GM23338 (cell line): Measurements from ENCODE around the gene JAKMIP1. TPM values are rescaled to one million over a fixed set of nuclear protein-coding genes. Genes with fewer than 3 reads are reported as not detected.

ENCODE experiments used
- ATAC-seq: fragments of 200-7000 bp; cut with Tn5 transposase; 3 replicates; pipeline ENCODE4 v1.9.1; 2020
- DNase-seq: peaks from one replicate; pipeline ENCODE4 v3.0.0-alpha.2; 2015; ENCODE audit warnings: low spot score
- H2AFZ ChIP-seq: fragments of 200-600 bp; sonication (generic); 2 replicates; pipeline ENCODE4 v1.8.0; 2016; ENCODE audit warnings: antibody characterized with exemption, mild to moderate bottlenecking, moderate library complexity
- H3F3A ChIP-seq: fragments of 200-600 bp; sonication (generic); replicated peaks from 2 replicates; pipeline ENCODE4 v1.8.0; 2017; ENCODE audit warnings: antibody characterized with exemption, mixed run types, low read depth
- H3K27ac ChIP-seq: fragments of 200-600 bp; sonication (generic); 2 replicates; pipeline ENCODE4 v1.6.1; 2016; ENCODE audit warnings: low read depth
- H3K27me3 ChIP-seq: fragments of 200-600 bp; sonication (generic); 2 replicates; pipeline ENCODE4 v1.8.0; 2016; ENCODE audit warnings: mild to moderate bottlenecking, mixed run types, moderate library complexity; ENCODE audit not compliant: insufficient read depth
- H3K36me3 ChIP-seq: fragments of 200-600 bp; sonication (generic); 2 replicates; pipeline ENCODE4 v1.8.0; 2016; ENCODE audit warnings: mild to moderate bottlenecking; ENCODE audit not compliant: insufficient read depth
- H3K4me1 ChIP-seq: fragments of 200-600 bp; sonication (generic); 2 replicates; pipeline ENCODE4 v1.8.0; 2016; ENCODE audit warnings: mild to moderate bottlenecking, moderate library complexity; ENCODE audit not compliant: insufficient read depth
- H3K4me2 ChIP-seq: fragments of 200-600 bp; sonication (generic); 2 replicates; pipeline ENCODE4 v1.7.1; 2017; ENCODE audit warnings: mixed run types
- H3K4me3 ChIP-seq: fragments of 200-600 bp; sonication (generic); 2 replicates; pipeline ENCODE4 v1.6.1; 2016; ENCODE audit warnings: mixed run types
- H3K79me2 ChIP-seq: fragments of 200-600 bp; sonication (generic); replicated peaks from 2 replicates; pipeline ENCODE4 v1.8.0; 2017; ENCODE audit warnings: mild to moderate bottlenecking; ENCODE audit not compliant: insufficient read depth
- H3K9me2 ChIP-seq: fragments of 200-600 bp; sonication (generic); 2 replicates; pipeline ENCODE4 v1.8.0; 2017; ENCODE audit not compliant: insufficient read depth
- H4K20me1 ChIP-seq: fragments of 200-600 bp; sonication (generic); replicated peaks from 2 replicates; pipeline ENCODE4 v1.8.0; 2017; ENCODE audit warnings: mild to moderate bottlenecking; ENCODE audit not compliant: insufficient read depth
- H3K27ac Mint-ChIP-seq: 2 replicates; pipeline ENCODE4 v1.8.0; 2020; ENCODE audit warnings: inconsistent platforms, mild to moderate bottlenecking, moderate library complexity, mixed read lengths
- H3K27me3 Mint-ChIP-seq: 3 replicates; pipeline ENCODE4 v1.8.0; 2022; ENCODE audit warnings: low read depth, mild to moderate bottlenecking, moderate library complexity, mixed read lengths, inconsistent platforms; ENCODE audit not compliant: insufficient read depth, poor library complexity
- H3K36me3 Mint-ChIP-seq: 3 replicates; pipeline ENCODE4 v1.8.0; 2021; ENCODE audit warnings: low read depth, mild to moderate bottlenecking, inconsistent platforms, moderate library complexity, mixed read lengths
- H3K4me1 Mint-ChIP-seq: 3 replicates; pipeline ENCODE4 v1.8.0; 2020; ENCODE audit warnings: mild to moderate bottlenecking, inconsistent platforms, mixed read lengths
- H3K4me3 Mint-ChIP-seq: 3 replicates; pipeline ENCODE4 v1.8.0; 2021; ENCODE audit warnings: moderate library complexity, mild to moderate bottlenecking, inconsistent platforms, mixed read lengths
- H3K9me3 Mint-ChIP-seq: 3 replicates; pipeline ENCODE4 v1.8.0; 2020; ENCODE audit warnings: moderate library complexity, mild to moderate bottlenecking, inconsistent platforms, mixed read lengths
- EZH2 ChIP-seq: fragments of 200-600 bp; sonication (generic); IDR thresholded peaks from one replicate; pipeline ENCODE4 v1.8.0; 2017; ENCODE audit warnings: antibody characterized with exemption, mild to moderate bottlenecking, low read depth; ENCODE audit not compliant: unreplicated experiment
- EZH2phosphoT487 ChIP-seq: fragments of 200-600 bp; sonication (generic); IDR thresholded peaks from one replicate; pipeline ENCODE4 v1.8.1; 2018; ENCODE audit warnings: antibody characterized with exemption; ENCODE audit not compliant: unreplicated experiment
- NANOG ChIP-seq: IDR thresholded peaks from 2 replicates; pipeline ENCODE4 v1.6.1; 2016; ENCODE audit warnings: antibody characterized with exemption, borderline replicate concordance
- POLR2AphosphoS5 ChIP-seq: IDR thresholded peaks from 2 replicates; pipeline ENCODE4 v1.6.1; 2016; ENCODE audit warnings: antibody characterized with exemption, low read depth
- STAT1 ChIP-seq: IDR thresholded peaks from one replicate; pipeline ENCODE4 v1.6.1; 2016; ENCODE audit warnings: antibody characterized with exemption; ENCODE audit not compliant: unreplicated experiment
- ZNF114 ChIP-seq: fragments of 250-450 bp; sonication (Bioruptor Pico); IDR thresholded peaks from 2 replicates; pipeline ENCODE4 v1.5.0; 2020; ENCODE audit warnings: mild to moderate bottlenecking, moderate library complexity
- ZNF331 ChIP-seq: fragments of 250-450 bp; sonication (Bioruptor Pico); IDR thresholded peaks from 2 replicates; pipeline ENCODE4 v1.5.0; 2020; ENCODE audit warnings: low read depth, mild to moderate bottlenecking, moderate library complexity
- polyA plus RNA-seq: library from polyadenylated mRNA; unstranded; fragments of >200 nt; fragmentation: Nextera tagmentation; extraction: Ambion mirVana; gene quantifications from 2 replicates; pipeline ENCODE4 v1.2.1, GENCODE V29; 2016
- total RNA-seq: library from RNA; depleted of rRNA; stranded (reverse); fragments of >200 nt; shearing (Covaris generic); gene quantifications from 2 replicates; pipeline ENCODE4 v1.2.3, GENCODE V29; 2014
- TF ChIP-seq, protein P1 (sequence below), 2 experiments: fragments of 200-600 bp in 1 of 2; sonication (generic) in 1 of 2; conservative IDR thresholded peaks; 2 replicates each; pipeline versions ENCODE4 v1.5.1 to v1.6.1; 2016 to 2017; ENCODE audit warnings: antibody characterized with exemption in 2 of 2, low read depth in 2 of 2, mild to moderate bottlenecking in 2 of 2, moderate library complexity in 1 of 2
- TF ChIP-seq, protein P2 (sequence below): IDR thresholded peaks from one replicate; pipeline ENCODE4 v1.6.1; 2018; ENCODE audit warnings: antibody characterized with exemption; ENCODE audit not compliant: unreplicated experiment
- TF ChIP-seq, protein P3 (sequence below): fragments of 250-450 bp; sonication (Bioruptor Pico); IDR thresholded peaks from 2 replicates; pipeline ENCODE4 v1.5.0; 2020; ENCODE audit warnings: mild to moderate bottlenecking, moderate library complexity

JAKMIP1 gene
- total and polyA plus RNA-seq, 2 experiments from 2014 or later = 4.6 to 5.1 TPM

DNA sequence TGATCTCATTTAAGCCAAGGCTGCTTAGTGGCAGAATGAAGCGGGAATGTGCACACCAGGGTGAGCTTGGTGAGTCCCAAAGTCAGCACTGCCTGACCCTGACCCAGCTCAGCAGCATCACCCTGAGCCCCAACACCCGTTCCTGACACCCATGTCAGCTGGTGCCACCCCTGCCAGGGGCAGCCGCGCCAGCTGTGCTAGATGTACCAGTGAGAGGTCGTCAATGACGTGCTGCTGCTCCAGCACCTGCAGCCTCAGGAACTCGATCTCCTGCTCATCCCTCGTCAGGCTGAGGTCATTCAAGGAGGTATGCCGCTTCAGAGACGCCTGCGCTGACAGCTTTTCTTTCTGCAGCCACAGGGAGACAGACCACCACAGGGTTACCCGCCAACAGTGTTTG lies 120.4 kb downstream of the JAKMIP1 start:
- Mint-ChIP-seq H3K4me1 (no peaks in the 10 kb centered on the region), H3K27me3 (peaks cover 1% of the 10 kb centered on the region), H3K9me3 (peaks cover 4% of the 10 kb centered on the region; the same call in 1 of the 3 replicates), H3K27ac (no peak overlapping the region), H3K36me3 (peaks cover 10% of the 10 kb centered on the region), H3K4me3 (no peak overlapping the region)
- H3K4me1 ChIP-seq = no peaks in the 10 kb centered on the region
- no peak overlapping the region for H2AFZ ChIP-seq
- DNase-seq (no peak), ATAC-seq (no peak)
- H4K20me1 ChIP-seq = no peaks in the 10 kb centered on the region; the same call in 1 of the 2 replicates
- no peaks in the 10 kb centered on the region for H3K79me2 ChIP-seq
- no peaks in the 10 kb centered on the region for H3K9me2 ChIP-seq
- H3K27me3 ChIP-seq = no peaks in the 10 kb centered on the region
- no peak overlapping the region for H3K4me3 ChIP-seq
- no peak for TF ChIP-seq STAT1
- TF ChIP-seq ZNF114 = no peak
- no peak for TF ChIP-seq NANOG
- 0 out of 2 replicates have a peak, but pooled peaks cover 4% of the 10 kb centered on the region for H3K36me3 ChIP-seq
- no peak overlapping the region for H3K4me2 ChIP-seq
- H3F3A ChIP-seq = no peaks in the 10 kb centered on the region
- no peak overlapping the region for H3K27ac ChIP-seq

DNA sequence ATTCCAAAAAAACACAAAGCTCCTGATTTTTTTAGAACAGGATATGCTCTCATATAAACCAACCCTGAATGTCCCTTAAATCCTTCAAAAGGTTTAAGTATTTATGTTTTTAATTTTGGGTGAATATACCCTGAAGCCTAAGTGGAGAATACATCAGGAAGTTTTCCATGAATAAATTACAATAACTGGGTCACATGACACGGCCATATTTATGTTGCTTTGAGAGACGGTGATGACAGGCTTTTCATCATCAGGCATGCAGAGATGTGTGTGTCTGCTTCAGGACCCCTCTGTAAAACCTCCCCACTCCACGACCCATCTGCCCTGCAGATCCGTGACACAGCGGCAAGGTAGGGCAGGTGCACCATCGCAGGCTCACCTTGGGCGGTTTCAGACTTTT lies 121.8 kb downstream of the JAKMIP1 start:
- no peaks in the 10 kb centered on the region for H3K27me3 ChIP-seq
- H3K27ac ChIP-seq = no peak overlapping the region
- no peaks in the 10 kb centered on the region for H3K36me3 ChIP-seq
- DNase-seq (no peak), ATAC-seq (no peak)
- Mint-ChIP-seq H3K4me1 (no peaks in the 10 kb centered on the region), H3K27ac (no peak overlapping the region), H3K27me3 (peaks cover 1% of the 10 kb centered on the region), H3K4me3 (no peak overlapping the region), H3K9me3 (no peaks in the 10 kb centered on the region; the same call in 2 of the 3 replicates), H3K36me3 (peaks cover 3% of the 10 kb centered on the region; the same call in 1 of the 3 replicates)
- no peaks in the 10 kb centered on the region for H3K9me2 ChIP-seq
- no peaks in the 10 kb centered on the region for H3K4me1 ChIP-seq
- H4K20me1 ChIP-seq = no peaks in the 10 kb centered on the region; the same call in 1 of the 2 replicates
- no peaks in the 10 kb centered on the region for H3K79me2 ChIP-seq
- H3F3A ChIP-seq = no peaks in the 10 kb centered on the region
- H3K4me3 ChIP-seq = no peak overlapping the region
- H3K4me2 ChIP-seq = no peak overlapping the region
- H2AFZ ChIP-seq = no peak overlapping the region
- no peak for TF ChIP-seq POLR2AphosphoS5
- TF ChIP-seq, protein P1, sequence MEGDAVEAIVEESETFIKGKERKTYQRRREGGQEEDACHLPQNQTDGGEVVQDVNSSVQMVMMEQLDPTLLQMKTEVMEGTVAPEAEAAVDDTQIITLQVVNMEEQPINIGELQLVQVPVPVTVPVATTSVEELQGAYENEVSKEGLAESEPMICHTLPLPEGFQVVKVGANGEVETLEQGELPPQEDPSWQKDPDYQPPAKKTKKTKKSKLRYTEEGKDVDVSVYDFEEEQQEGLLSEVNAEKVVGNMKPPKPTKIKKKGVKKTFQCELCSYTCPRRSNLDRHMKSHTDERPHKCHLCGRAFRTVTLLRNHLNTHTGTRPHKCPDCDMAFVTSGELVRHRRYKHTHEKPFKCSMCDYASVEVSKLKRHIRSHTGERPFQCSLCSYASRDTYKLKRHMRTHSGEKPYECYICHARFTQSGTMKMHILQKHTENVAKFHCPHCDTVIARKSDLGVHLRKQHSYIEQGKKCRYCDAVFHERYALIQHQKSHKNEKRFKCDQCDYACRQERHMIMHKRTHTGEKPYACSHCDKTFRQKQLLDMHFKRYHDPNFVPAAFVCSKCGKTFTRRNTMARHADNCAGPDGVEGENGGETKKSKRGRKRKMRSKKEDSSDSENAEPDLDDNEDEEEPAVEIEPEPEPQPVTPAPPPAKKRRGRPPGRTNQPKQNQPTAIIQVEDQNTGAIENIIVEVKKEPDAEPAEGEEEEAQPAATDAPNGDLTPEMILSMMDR (conservative IDR thresholded peaks at IDR 0.05; ENCODE audit: low read depth in 2 of 2) = no peak
- TF ChIP-seq, protein P2, sequence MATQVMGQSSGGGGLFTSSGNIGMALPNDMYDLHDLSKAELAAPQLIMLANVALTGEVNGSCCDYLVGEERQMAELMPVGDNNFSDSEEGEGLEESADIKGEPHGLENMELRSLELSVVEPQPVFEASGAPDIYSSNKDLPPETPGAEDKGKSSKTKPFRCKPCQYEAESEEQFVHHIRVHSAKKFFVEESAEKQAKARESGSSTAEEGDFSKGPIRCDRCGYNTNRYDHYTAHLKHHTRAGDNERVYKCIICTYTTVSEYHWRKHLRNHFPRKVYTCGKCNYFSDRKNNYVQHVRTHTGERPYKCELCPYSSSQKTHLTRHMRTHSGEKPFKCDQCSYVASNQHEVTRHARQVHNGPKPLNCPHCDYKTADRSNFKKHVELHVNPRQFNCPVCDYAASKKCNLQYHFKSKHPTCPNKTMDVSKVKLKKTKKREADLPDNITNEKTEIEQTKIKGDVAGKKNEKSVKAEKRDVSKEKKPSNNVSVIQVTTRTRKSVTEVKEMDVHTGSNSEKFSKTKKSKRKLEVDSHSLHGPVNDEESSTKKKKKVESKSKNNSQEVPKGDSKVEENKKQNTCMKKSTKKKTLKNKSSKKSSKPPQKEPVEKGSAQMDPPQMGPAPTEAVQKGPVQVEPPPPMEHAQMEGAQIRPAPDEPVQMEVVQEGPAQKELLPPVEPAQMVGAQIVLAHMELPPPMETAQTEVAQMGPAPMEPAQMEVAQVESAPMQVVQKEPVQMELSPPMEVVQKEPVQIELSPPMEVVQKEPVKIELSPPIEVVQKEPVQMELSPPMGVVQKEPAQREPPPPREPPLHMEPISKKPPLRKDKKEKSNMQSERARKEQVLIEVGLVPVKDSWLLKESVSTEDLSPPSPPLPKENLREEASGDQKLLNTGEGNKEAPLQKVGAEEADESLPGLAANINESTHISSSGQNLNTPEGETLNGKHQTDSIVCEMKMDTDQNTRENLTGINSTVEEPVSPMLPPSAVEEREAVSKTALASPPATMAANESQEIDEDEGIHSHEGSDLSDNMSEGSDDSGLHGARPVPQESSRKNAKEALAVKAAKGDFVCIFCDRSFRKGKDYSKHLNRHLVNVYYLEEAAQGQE = no peak
- TF ChIP-seq STAT1 = no peak
- TF ChIP-seq, protein P3, sequence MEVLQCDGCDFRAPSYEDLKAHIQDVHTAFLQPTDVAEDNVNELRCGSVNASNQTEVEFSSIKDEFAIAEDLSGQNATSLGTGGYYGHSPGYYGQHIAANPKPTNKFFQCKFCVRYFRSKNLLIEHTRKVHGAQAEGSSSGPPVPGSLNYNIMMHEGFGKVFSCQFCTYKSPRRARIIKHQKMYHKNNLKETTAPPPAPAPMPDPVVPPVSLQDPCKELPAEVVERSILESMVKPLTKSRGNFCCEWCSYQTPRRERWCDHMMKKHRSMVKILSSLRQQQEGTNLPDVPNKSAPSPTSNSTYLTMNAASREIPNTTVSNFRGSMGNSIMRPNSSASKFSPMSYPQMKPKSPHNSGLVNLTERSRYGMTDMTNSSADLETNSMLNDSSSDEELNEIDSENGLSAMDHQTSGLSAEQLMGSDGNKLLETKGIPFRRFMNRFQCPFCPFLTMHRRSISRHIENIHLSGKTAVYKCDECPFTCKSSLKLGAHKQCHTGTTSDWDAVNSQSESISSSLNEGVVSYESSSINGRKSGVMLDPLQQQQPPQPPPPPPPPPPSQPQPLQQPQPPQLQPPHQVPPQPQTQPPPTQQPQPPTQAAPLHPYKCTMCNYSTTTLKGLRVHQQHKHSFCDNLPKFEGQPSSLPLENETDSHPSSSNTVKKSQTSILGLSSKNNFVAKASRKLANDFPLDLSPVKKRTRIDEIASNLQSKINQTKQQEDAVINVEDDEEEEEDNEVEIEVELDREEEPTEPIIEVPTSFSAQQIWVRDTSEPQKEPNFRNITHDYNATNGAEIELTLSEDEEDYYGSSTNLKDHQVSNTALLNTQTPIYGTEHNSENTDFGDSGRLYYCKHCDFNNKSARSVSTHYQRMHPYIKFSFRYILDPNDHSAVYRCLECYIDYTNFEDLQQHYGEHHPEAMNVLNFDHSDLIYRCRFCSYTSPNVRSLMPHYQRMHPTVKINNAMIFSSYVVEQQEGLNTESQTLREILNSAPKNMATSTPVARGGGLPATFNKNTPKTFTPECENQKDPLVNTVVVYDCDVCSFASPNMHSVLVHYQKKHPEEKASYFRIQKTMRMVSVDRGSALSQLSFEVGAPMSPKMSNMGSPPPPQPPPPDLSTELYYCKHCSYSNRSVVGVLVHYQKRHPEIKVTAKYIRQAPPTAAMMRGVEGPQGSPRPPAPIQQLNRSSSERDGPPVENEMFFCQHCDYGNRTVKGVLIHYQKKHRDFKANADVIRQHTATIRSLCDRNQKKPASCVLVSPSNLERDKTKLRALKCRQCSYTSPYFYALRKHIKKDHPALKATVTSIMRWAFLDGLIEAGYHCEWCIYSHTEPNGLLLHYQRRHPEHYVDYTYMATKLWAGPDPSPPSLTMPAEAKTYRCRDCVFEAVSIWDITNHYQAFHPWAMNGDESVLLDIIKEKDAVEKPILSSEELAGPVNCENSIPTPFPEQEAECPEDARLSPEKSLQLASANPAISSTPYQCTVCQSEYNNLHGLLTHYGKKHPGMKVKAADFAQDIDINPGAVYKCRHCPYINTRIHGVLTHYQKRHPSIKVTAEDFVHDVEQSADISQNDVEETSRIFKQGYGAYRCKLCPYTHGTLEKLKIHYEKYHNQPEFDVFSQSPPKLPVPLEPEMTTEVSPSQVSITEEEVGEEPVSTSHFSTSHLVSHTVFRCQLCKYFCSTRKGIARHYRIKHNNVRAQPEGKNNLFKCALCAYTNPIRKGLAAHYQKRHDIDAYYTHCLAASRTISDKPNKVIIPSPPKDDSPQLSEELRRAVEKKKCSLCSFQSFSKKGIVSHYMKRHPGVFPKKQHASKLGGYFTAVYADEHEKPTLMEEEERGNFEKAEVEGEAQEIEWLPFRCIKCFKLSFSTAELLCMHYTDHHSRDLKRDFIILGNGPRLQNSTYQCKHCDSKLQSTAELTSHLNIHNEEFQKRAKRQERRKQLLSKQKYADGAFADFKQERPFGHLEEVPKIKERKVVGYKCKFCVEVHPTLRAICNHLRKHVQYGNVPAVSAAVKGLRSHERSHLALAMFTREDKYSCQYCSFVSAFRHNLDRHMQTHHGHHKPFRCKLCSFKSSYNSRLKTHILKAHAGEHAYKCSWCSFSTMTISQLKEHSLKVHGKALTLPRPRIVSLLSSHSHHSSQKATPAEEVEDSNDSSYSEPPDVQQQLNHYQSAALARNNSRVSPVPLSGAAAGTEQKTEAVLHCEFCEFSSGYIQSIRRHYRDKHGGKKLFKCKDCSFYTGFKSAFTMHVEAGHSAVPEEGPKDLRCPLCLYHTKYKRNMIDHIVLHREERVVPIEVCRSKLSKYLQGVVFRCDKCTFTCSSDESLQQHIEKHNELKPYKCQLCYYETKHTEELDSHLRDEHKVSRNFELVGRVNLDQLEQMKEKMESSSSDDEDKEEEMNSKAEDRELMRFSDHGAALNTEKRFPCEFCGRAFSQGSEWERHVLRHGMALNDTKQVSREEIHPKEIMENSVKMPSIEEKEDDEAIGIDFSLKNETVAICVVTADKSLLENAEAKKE = no peak
- TF ChIP-seq NANOG = no peak
- TF ChIP-seq ZNF331 (CRISPR knock-in tag) = no peak
- no peak for TF ChIP-seq EZH2phosphoT487
- no peak for TF ChIP-seq ZNF114
- no peak for TF ChIP-seq EZH2
